H1 (cell line): ENCODE data around the gene GPANK1. TPM values are rescaled to one million over a fixed set of nuclear protein-coding genes. Genes with fewer than 3 reads are reported as not detected.
A peak's percentile ranks its signal among the peaks of the same experiment; 100 is the strongest.

ENCODE experiments used
- CTCF ChIA-PET: fragments of 300-600 bp; sonication (Branson Sonifier 250); formaldehyde crosslinking; loops from one replicate; lab custom pipeline; 2021; ENCODE audit not compliant: partially characterized antibody; lab: Charles Lee
- POLR2A ChIA-PET: fragments of 300-600 bp; sonication (Branson Sonifier 250); formaldehyde crosslinking; loops from one replicate; lab custom pipeline; 2021; ENCODE audit warnings: inconsistent platforms; ENCODE audit not compliant: partially characterized antibody; lab: Charles Lee
- DNase-seq, 2 experiments: peaks; one replicate each; pipeline versions ENCODE4 v3.0.0 to v3.0.0-alpha.2; 2010 to 2022; ENCODE audit warnings: low spot score in 2 of 2, low read depth in 1 of 2, mixed read lengths in 1 of 2
- FAIRE-seq: peaks from 2 replicates; lab custom pipeline; 2011; peaks lifted over from hg19 to GRCh38; lab: Jason Lieb, UNC
- H2AFZ ChIP-seq: 2 replicates; pipeline ENCODE4 v1.8.1; 2012; ENCODE audit warnings: low read length, inconsistent platforms
- H2AK5ac ChIP-seq: 2 replicates; pipeline ENCODE4 v1.6.1; 2013; ENCODE audit warnings: low read depth, low read length
- H2BK120ac ChIP-seq: replicated peaks from 2 replicates; pipeline ENCODE3; 2013; ENCODE audit warnings: low read depth, low read length, inconsistent platforms
- H2BK12ac ChIP-seq: 2 replicates; pipeline ENCODE4 v1.6.1; 2013; ENCODE audit warnings: low read depth, low read length
- H2BK15ac ChIP-seq: 2 replicates; pipeline ENCODE4 v1.6.1; 2013; ENCODE audit warnings: low read length
- H2BK20ac ChIP-seq: 2 replicates; pipeline ENCODE4 v1.6.1; 2013; ENCODE audit warnings: low read length
- H2BK5ac ChIP-seq: 2 replicates; pipeline ENCODE4 v1.6.1; 2013; ENCODE audit warnings: low read depth, low read length
- H3K14ac ChIP-seq: 2 replicates; pipeline ENCODE4 v1.6.1; 2013; ENCODE audit warnings: inconsistent platforms; ENCODE audit not compliant: insufficient read length
- H3K18ac ChIP-seq: 2 replicates; pipeline ENCODE4 v1.6.1; 2013; ENCODE audit warnings: low read length; ENCODE audit errors: extremely low read depth
- H3K23ac ChIP-seq: 2 replicates; pipeline ENCODE4 v1.6.1; 2013; ENCODE audit warnings: inconsistent platforms; ENCODE audit not compliant: insufficient read length
- H3K23me2 ChIP-seq: 2 replicates; pipeline ENCODE4 v1.6.1; 2013; ENCODE audit warnings: low read depth, low read length
- H3K27ac ChIP-seq: 2 replicates; pipeline ENCODE4 v1.6.1; 2011; ENCODE audit warnings: low read depth, low read length, inconsistent platforms
- H3K27me3 ChIP-seq, 4 experiments: replicated peaks in 1 of 4; 1 replicate in 1 of 4; 2 replicates in 3 of 4; pipeline versions ENCODE4 v1.6.1 to v1.8.1; 2011 to 2013; ENCODE audit warnings: low read length in 3 of 4, mild to moderate bottlenecking in 3 of 4, inconsistent platforms in 2 of 4, mixed read lengths in 2 of 4, moderate library complexity in 1 of 4; ENCODE audit not compliant: control insufficient read depth in 3 of 4, insufficient read depth in 3 of 4; ENCODE audit errors: extremely low read depth in 1 of 4
- H3K36me3 ChIP-seq, 4 experiments: 2 replicates each; pipeline versions ENCODE4 v1.6.1 to v1.8.1; 2011 to 2013; ENCODE audit warnings: mild to moderate bottlenecking in 4 of 4, low read length in 3 of 4, moderate library complexity in 2 of 4, control low read depth in 1 of 4, inconsistent platforms in 1 of 4; ENCODE audit not compliant: insufficient read depth in 4 of 4, control insufficient read depth in 2 of 4
- H3K4ac ChIP-seq: replicated peaks from 2 replicates; pipeline ENCODE3; 2013; ENCODE audit warnings: low read length, low read depth, mixed read lengths, inconsistent platforms; ENCODE audit not compliant: insufficient read length
- H3K4me1 ChIP-seq, 4 experiments: replicated peaks in 1 of 4; 1 replicate in 1 of 4; 2 replicates in 3 of 4; pipeline versions ENCODE4 v1.6.1 to v1.8.1; 2011 to 2013; ENCODE audit warnings: low read length in 3 of 4, inconsistent platforms in 2 of 4, mixed read lengths in 1 of 4; ENCODE audit not compliant: insufficient read depth in 4 of 4, control insufficient read depth in 3 of 4
- H3K4me2 ChIP-seq, 2 experiments: 2 replicates each; pipeline versions ENCODE4 v1.6.1 to v1.8.1; 2011 to 2013; ENCODE audit warnings: low read depth in 2 of 2, low read length in 2 of 2, control low read depth in 1 of 2, inconsistent platforms in 1 of 2, mild to moderate bottlenecking in 1 of 2; ENCODE audit not compliant: insufficient read depth in 1 of 2
- H3K4me3 ChIP-seq, 4 experiments: fragments of 200-600, 300-600 bp in 1 of 4; sonication (generic), shearing (Covaris generic), sonication (Bioruptor Twin) in 1 of 4; 2 replicates each; pipeline versions ENCODE4 v1.5.1 to v1.8.1; 2011 to 2016; ENCODE audit warnings: low read length in 4 of 4, low read depth in 3 of 4, control low read depth in 2 of 4, inconsistent platforms in 2 of 4, mild to moderate bottlenecking in 2 of 4, mixed read lengths in 1 of 4, moderate library complexity in 1 of 4; ENCODE audit not compliant: insufficient read depth in 2 of 4; ENCODE audit errors: extremely low read depth in 1 of 4
- H3K56ac ChIP-seq: replicated peaks from 2 replicates; pipeline ENCODE3; 2013; ENCODE audit warnings: low read depth, mild to moderate bottlenecking, mixed read lengths, low read length, inconsistent platforms; ENCODE audit not compliant: insufficient read length
- H3K79me1 ChIP-seq: 2 replicates; pipeline ENCODE4 v1.6.1; 2013; ENCODE audit warnings: low read depth, low read length, control low read depth
- H3K79me2 ChIP-seq, 2 experiments: 2 replicates each; pipeline versions ENCODE4 v1.6.1 to v1.8.1; 2012 to 2013; ENCODE audit warnings: low read length in 2 of 2, mild to moderate bottlenecking in 2 of 2, inconsistent platforms in 1 of 2; ENCODE audit not compliant: insufficient read depth in 2 of 2, control insufficient read depth in 1 of 2
- H3K9ac ChIP-seq, 4 experiments: replicated peaks in 1 of 4; 1 replicate in 1 of 4; 2 replicates in 3 of 4; pipeline versions ENCODE4 v1.6.1 to v1.8.1; 2011 to 2013; ENCODE audit warnings: low read depth in 3 of 4, low read length in 3 of 4, control low read depth in 2 of 4, mild to moderate bottlenecking in 2 of 4, moderate library complexity in 2 of 4, inconsistent platforms in 1 of 4; ENCODE audit errors: extremely low read depth in 1 of 4
- H3K9me3 ChIP-seq, 2 experiments: 2 replicates each; pipeline versions ENCODE4 v1.6.1 to v1.8.1; 2012 to 2013; ENCODE audit warnings: mild to moderate bottlenecking in 2 of 2, moderate library complexity in 2 of 2, control low read depth in 1 of 2, inconsistent platforms in 1 of 2, low read depth in 1 of 2, low read length in 1 of 2, mixed read lengths in 1 of 2; ENCODE audit not compliant: insufficient read depth in 2 of 2
- H4K20me1 ChIP-seq, 2 experiments: replicated peaks in 1 of 2; 2 replicates each; pipeline versions ENCODE3 to v1.8.1; 2011 to 2013; ENCODE audit warnings: inconsistent platforms in 2 of 2, low read length in 2 of 2, mild to moderate bottlenecking in 1 of 2; ENCODE audit not compliant: insufficient read depth in 2 of 2, control insufficient read depth in 1 of 2
- H4K5ac ChIP-seq: 2 replicates; pipeline ENCODE4 v1.6.1; 2013; ENCODE audit warnings: low read length, low read depth, mixed read lengths, inconsistent platforms; ENCODE audit not compliant: insufficient read length
- H4K8ac ChIP-seq: 2 replicates; pipeline ENCODE4 v1.8.0; 2013; ENCODE audit warnings: mild to moderate bottlenecking, moderate library complexity, low read length, inconsistent platforms; ENCODE audit not compliant: insufficient read depth; ENCODE audit errors: extremely low read depth
- H4K91ac ChIP-seq: replicated peaks from 2 replicates; pipeline ENCODE3; 2013; ENCODE audit warnings: low read length, mixed read lengths, inconsistent platforms; ENCODE audit not compliant: insufficient read length
- POLR2A ChIP-seq, 2 experiments: IDR thresholded peaks; 1 replicate in 1 of 2; 2 replicates in 1 of 2; pipeline ENCODE4 v1.6.1; 2011; ENCODE audit warnings: low read depth in 2 of 2, low read length in 2 of 2, mild to moderate bottlenecking in 2 of 2; ENCODE audit errors: control extremely low read depth in 1 of 2
- SAP30 ChIP-seq: fragments of 300-600 bp; sonication (generic); IDR thresholded peaks from 2 replicates; pipeline ENCODE4 v1.7.1; 2012; ENCODE audit warnings: low read length, moderate library complexity, mild to moderate bottlenecking, inconsistent platforms; ENCODE audit not compliant: insufficient read depth, insufficient replicate concordance
- WGBS, 2 experiments: shearing (Covaris generic) in 1 of 2; methylation state at CpG; one replicate each; pipeline versions ENCODE4 v1.1.6 to v1.1.7; 2013 to 2015; ENCODE audit warnings: low lambda C conversion rate in 2 of 2, mixed read lengths in 2 of 2, inconsistent platforms in 1 of 2, low coverage in 1 of 2, missing lambda C conversion rate in 1 of 2; ENCODE audit not compliant: insufficient replicate concordance in 2 of 2, insufficient coverage in 1 of 2, insufficient read length in 1 of 2; ENCODE audit errors: extremely low coverage in 1 of 2, missing lambda C conversion rate in 1 of 2; 5-methylcytosine and 5-hydroxymethylcytosine counted together
- polyA plus RNA-seq, 7 experiments: library from polyadenylated mRNA; depleted of rRNA in 3 of 7; stranded (reverse) in 5 of 7; unstranded in 2 of 7; fragments of >200 nt in 5 of 7; fragments of 200-250 nt in 2 of 7; gene quantifications; 1 replicate in 5 of 7; 2 replicates in 1 of 7; 4 replicates in 1 of 7; pipeline versions ENCODE4 v1.2.1 to v1.2.3, GENCODE V29; 2011 to 2013; ENCODE audit warnings: missing spikeins in 2 of 7, mixed read lengths in 2 of 7
- total RNA-seq: library from RNA; stranded (reverse); fragmentation: NEBNext Ultra II Directional; extraction: Animal tissue kit (Norgen Biotek cat#: 25700); gene quantifications from 2 replicates; pipeline ENCODE4 v1.2.1, GENCODE V29; 2021

Gene GPANK1
- total and polyA plus RNA-seq, 2 of the 8 experiments (the other 6 are each of a cell fraction or from before 2014, with no cell fraction given) = 24.5 to 30.2 TPM

GRCh38 chr6:31666337-31666965, 1.7 kb upstream of the GPANK1 start:
- Histone ChIP-seq H2BK120ac (no peak overlapping the region), H3K79me2 (peaks cover 0 to 41% of the 10 kb centered on the region in 2 experiments; a peak in 3 of 4 replicates), H3K18ac (peak overlapping the region; percentile 81; the same call in 1 of the 2 replicates), H4K5ac (no peak overlapping the region), H3K23me2 (peaks cover 8% of the 10 kb centered on the region), H4K8ac (no peak overlapping the region; the same call in 1 of the 2 replicates), H3K23ac (no peak overlapping the region), H3K4me2 (peak overlapping the region; percentile 74 to 85), H3K56ac (no peak overlapping the region), H2BK20ac (no peak overlapping the region), H3K27ac (peak overlapping the region; percentile 62; the same call in 1 of the 2 replicates), H3K27me3 (no peaks in the 10 kb centered on the region), H3K9me3 (0 out of 4 replicates have a peak, but pooled peaks cover 0 to 4% of the 10 kb centered on the region in 2 experiments), H2BK12ac (no peak overlapping the region), H4K20me1 (peaks cover 7 to 11% of the 10 kb centered on the region in 2 experiments), H3K4me3 (peak overlapping the region; percentile 88 to 94 (median 91)), H2BK5ac (peak overlapping the region; percentile 78; the same call in 1 of the 2 replicates), H4K91ac (no peak overlapping the region), H3K4ac (peak overlapping the region; percentile 34), H3K4me1 (peaks cover 0 to 12% (median 4%) of the 10 kb centered on the region in 4 experiments; a peak in 5 of 7 replicates), H2AK5ac (no peak overlapping the region), H2BK15ac (no peak overlapping the region), H3K36me3 (peaks cover 27 to 61% (median 48%) of the 10 kb centered on the region in 4 experiments), H3K14ac (no peak overlapping the region), H3K9ac (peak overlapping the region in 3 of 4 experiments; percentile 51 to 60 (median 51); a peak in 5 of 7 replicates), H3K79me1 (peaks cover 9% of the 10 kb centered on the region), H2AFZ (peak overlapping the region; percentile 18; the same call in 1 of the 2 replicates)
- 21% methylated on average over 15 of the region's 15 CpGs; no CpG with 5 or more reads in 1 of the 2 experiments for WGBS, 2 experiments
- FAIRE-seq = no peak
- ChIA-PET CTCF (interaction anchor here (0.7 to 3.8 kb wide), 4 partner anchors 23 to 164 kb away, joined by 3 to 16 read pairs (median 4); no protein-coding TSS in a partner anchor), POLR2A (interaction anchor here (0.7 to 25.5 kb wide), 11 partner anchors 9 to 172 kb away, joined by 3 to 883 read pairs (median 8); partner anchors contain the start of genes AIF1, APOM, ATP6V1G2 and BAG6)
- no peak for TF ChIP-seq POLR2A (IDR thresholded peaks at IDR 0.05; ENCODE audit: control extremely low read depth in 1 of 2, low read depth in 2 of 2, low read length in 2 of 2)
- peak; percentile 22 for TF ChIP-seq SAP30
- DNase-seq = no peak
